Endothelial cell of umbilical vein (primary cell): Measurements from ENCODE around the gene DNAJB1. TPM values are rescaled to one million over a fixed set of nuclear protein-coding genes. Genes with fewer than 3 reads are reported as not detected.

Experiments
- BruUV-seq: library from RNA; stranded (reverse); fragments of 400-500 nt; replicated peaks from 2 replicates; lab custom pipeline; 2021; lab: Mats Ljungman, UMichigan
- CTCF ChIA-PET: fragments of 300-600, 350-600 bp; sonication (Branson Sonifier 250); formaldehyde crosslinking; loops from one replicate; lab custom pipeline; 2021; ENCODE audit warnings: antibody characterized with exemption, inconsistent platforms; lab: Charles Lee
- POLR2A ChIA-PET: fragments of 300-600, 350-600 bp; sonication (Branson Sonifier 250); formaldehyde crosslinking; loops from one replicate; lab custom pipeline; 2021; ENCODE audit warnings: antibody characterized with exemption, inconsistent platforms; lab: Charles Lee
- DNase-seq: peaks from one replicate; pipeline ENCODE4 v3.0.0-alpha.2; 2011; ENCODE audit warnings: low read depth, low spot score
- FAIRE-seq: peaks from 2 replicates; lab custom pipeline; 2011; peaks lifted over from hg19 to GRCh38; lab: Jason Lieb, UNC
- H2AFZ ChIP-seq: 2 replicates; pipeline ENCODE4 v1.6.0; 2012; ENCODE audit warnings: low read depth, low read length, control low read depth, inconsistent platforms
- H3K27ac ChIP-seq: 2 replicates; pipeline ENCODE4 v1.5.1; 2011; ENCODE audit warnings: low read depth, mild to moderate bottlenecking, control low read depth, low read length, moderate library complexity; ENCODE audit not compliant: insufficient read depth
- H3K27me3 ChIP-seq, 2 experiments: 2 replicates each; pipeline versions ENCODE4 v1.6.0 to v1.6.1; 2011; ENCODE audit warnings: low read length in 2 of 2, mixed read lengths in 1 of 2; ENCODE audit not compliant: control insufficient read depth in 2 of 2, insufficient read depth in 2 of 2
- H3K36me3 ChIP-seq, 2 experiments: 2 replicates in 1 of 2; 3 replicates in 1 of 2; pipeline ENCODE4 v1.5.1; 2011; ENCODE audit warnings: low read length in 2 of 2, mild to moderate bottlenecking in 1 of 2, moderate library complexity in 1 of 2; ENCODE audit not compliant: control insufficient read depth in 2 of 2, insufficient read depth in 2 of 2; ENCODE audit errors: extremely low read depth in 1 of 2
- H3K4me1 ChIP-seq: 3 replicates; pipeline ENCODE4 v1.5.1; 2011; ENCODE audit warnings: mild to moderate bottlenecking, low read length; ENCODE audit not compliant: control insufficient read depth, insufficient read depth; ENCODE audit errors: extremely low read depth
- H3K4me2 ChIP-seq: 2 replicates; pipeline ENCODE4 v1.6.1; 2011; ENCODE audit warnings: low read length, control low read depth, mixed read lengths; ENCODE audit not compliant: insufficient read depth
- H3K4me3 ChIP-seq, 3 experiments: fragments of 200-600 bp in 1 of 3; sonication (generic), shearing (Covaris generic) in 1 of 3; replicated peaks in 1 of 3; 2 replicates each; pipeline ENCODE4 v1.5.1; 2011 to 2016; ENCODE audit warnings: control low read depth in 3 of 3, low read length in 3 of 3, mild to moderate bottlenecking in 2 of 3, inconsistent platforms in 1 of 3, low read depth in 1 of 3, moderate library complexity in 1 of 3; ENCODE audit not compliant: insufficient read depth in 1 of 3
- H3K79me2 ChIP-seq: 2 replicates; pipeline ENCODE4 v1.6.0; 2012; ENCODE audit warnings: low read length, inconsistent platforms; ENCODE audit not compliant: control insufficient read depth, insufficient read depth
- H3K9ac ChIP-seq: replicated peaks from 2 replicates; pipeline ENCODE3; 2011; ENCODE audit warnings: low read length, control low read depth; ENCODE audit not compliant: insufficient read depth; ENCODE audit errors: extremely low read depth
- H3K9me1 ChIP-seq: replicated peaks from 3 replicates; pipeline ENCODE4 v1.6.0; 2011; ENCODE audit warnings: mild to moderate bottlenecking, low read length; ENCODE audit not compliant: control insufficient read depth, insufficient read depth; ENCODE audit errors: extremely low read depth
- H3K9me3 ChIP-seq: replicated peaks from 2 replicates; pipeline ENCODE4 v1.5.1; 2012; ENCODE audit warnings: low read length, inconsistent platforms; ENCODE audit not compliant: control insufficient read depth, insufficient read depth
- H4K20me1 ChIP-seq: replicated peaks from 2 replicates; pipeline ENCODE3; 2011; ENCODE audit warnings: mild to moderate bottlenecking, low read length; ENCODE audit not compliant: control insufficient read depth, insufficient read depth; ENCODE audit errors: extremely low read depth
- EZH2 ChIP-seq: IDR thresholded peaks from 2 replicates; pipeline ENCODE4 v1.6.1; 2012; ENCODE audit warnings: borderline replicate concordance, low read depth, mild to moderate bottlenecking, moderate library complexity, low read length, inconsistent platforms; ENCODE audit not compliant: severe bottlenecking
- FOS ChIP-seq: IDR thresholded peaks from 2 replicates; pipeline ENCODE4 v1.6.1; 2011; ENCODE audit warnings: mild to moderate bottlenecking, low read length, moderate library complexity, borderline replicate concordance; ENCODE audit not compliant: insufficient read depth
- GATA2 ChIP-seq: IDR thresholded peaks from 2 replicates; pipeline ENCODE4 v1.7.0; 2011; ENCODE audit warnings: low read depth, mild to moderate bottlenecking, moderate library complexity, mixed read lengths, low read length; ENCODE audit not compliant: insufficient read length, insufficient read depth
- JUN ChIP-seq: IDR thresholded peaks from 2 replicates; pipeline ENCODE4 v1.6.1; 2011; ENCODE audit warnings: borderline replicate concordance, low read depth; ENCODE audit not compliant: insufficient read length, insufficient read depth
- MYC ChIP-seq: IDR thresholded peaks from one replicate; pipeline ENCODE4 v1.6.1; 2011; ENCODE audit warnings: mild to moderate bottlenecking, low read depth, low read length
- POLR2A ChIP-seq: IDR thresholded peaks from 2 replicates; pipeline ENCODE4 v1.6.1; 2012; ENCODE audit warnings: low read depth, mild to moderate bottlenecking, control low read depth, low read length
- POLR2AphosphoS5 ChIP-seq: IDR thresholded peaks from 2 replicates; pipeline ENCODE4 v1.6.1; 2012; ENCODE audit warnings: low read depth, mild to moderate bottlenecking, control low read depth, low read length, moderate library complexity; ENCODE audit not compliant: insufficient read depth
- dilution Hi-C: fragments of 300-500 bp; cut with MboI; formaldehyde crosslinking; loops from one replicate; pipeline ENCODE4 v1.15.0; 2019; ENCODE audit warnings: low sequenced_read_pairs; ENCODE audit not compliant: extremely low pct_ligation_motif_present
- intact Hi-C: fragments of 100-400 bp; cut with micrococcal nuclease; formaldehyde crosslinking; loops from one replicate; pipeline ENCODE4 v1.10.0; 2022
- polyA plus RNA-seq, 4 experiments: library from polyadenylated mRNA; depleted of rRNA in 3 of 4; stranded (reverse) in 3 of 4; unstranded in 1 of 4; fragments of >200 nt; gene quantifications; 2 replicates each; pipeline versions ENCODE4 v1.2.1 to v1.2.3, GENCODE V29; 2011 to 2012; ENCODE audit warnings: missing spikeins in 1 of 4
- total RNA-seq: library from RNA; stranded (reverse); gene quantifications from 2 replicates; pipeline ENCODE4 v1.2.3, GENCODE V29; 2021
- TF ChIP-seq, protein P1 (sequence below): IDR thresholded peaks from 2 replicates; pipeline ENCODE4 v1.6.1; 2011; ENCODE audit not compliant: insufficient read depth, insufficient read length
- TF ChIP-seq, protein P2 (sequence below), 2 donors: IDR thresholded peaks; 1 replicate in 1 of 2; 2 replicates in 1 of 2; pipeline ENCODE4 v1.5.1; 2011; ENCODE audit warnings: low read length in 2 of 2, mild to moderate bottlenecking in 2 of 2, moderate library complexity in 2 of 2, control low read depth in 1 of 2, inconsistent platforms in 1 of 2, low read depth in 1 of 2; ENCODE audit not compliant: insufficient read depth in 1 of 2; ENCODE audit errors: extremely low read depth in 1 of 2

The DNAJB1 gene
- total and polyA plus RNA-seq, 2 donors (not counting 3 experiments of a cell fraction or from before 2014, with no cell fraction given) = 58.6 to 59.8 TPM

DNA sequence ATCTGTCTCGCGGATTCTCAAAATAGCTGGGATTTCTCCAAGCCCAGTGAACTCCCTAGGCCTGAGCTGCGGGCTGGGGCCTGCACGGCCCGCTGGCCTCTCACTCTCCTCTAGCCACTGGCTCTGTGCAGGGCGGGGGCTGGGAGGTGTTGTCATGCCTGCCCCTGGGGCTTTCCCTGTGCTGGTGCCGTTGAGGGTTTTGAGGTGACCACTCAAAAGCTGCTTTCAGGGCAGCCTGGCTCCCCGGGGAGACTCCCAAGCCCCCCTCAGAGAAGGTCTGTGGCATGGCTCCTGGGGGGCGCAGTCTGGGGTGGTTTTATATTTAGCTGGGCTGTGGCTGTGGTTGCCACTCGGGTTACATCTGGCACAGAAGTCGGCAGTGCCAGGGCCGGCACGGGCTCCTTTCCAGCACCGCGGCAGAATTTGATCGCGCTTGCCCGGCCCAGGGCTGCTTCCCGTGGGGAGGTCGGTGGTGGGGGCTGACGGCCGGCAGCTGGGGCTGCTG is 43.7 kb upstream of the DNAJB1 start:
- FAIRE-seq (no peak), DNase-seq (no peak)
- BruUV-seq = no TSS peak
- no peaks in the 10 kb centered on the region for H4K20me1 ChIP-seq
- CTCF ChIA-PET = interaction anchor here (1.6 kb wide), 1 partner anchor 125 kb away, joined by 4 read pairs; no protein-coding TSS in a partner anchor
- H2AFZ ChIP-seq = no peak overlapping the region
- no peaks in the 10 kb centered on the region for H3K9me1 ChIP-seq
- POLR2A ChIA-PET = no interaction called here
- peaks cover 6% of the 10 kb centered on the region for H3K4me1 ChIP-seq
- H3K27me3 ChIP-seq = no peaks in the 10 kb centered on the region
- dilution Hi-C loops (no loop called here), intact Hi-C loops (no loop called here)
- peaks cover 0 to 9% of the 10 kb centered on the region in 2 experiments for H3K36me3 ChIP-seq
- no peak overlapping the region for H3K27ac ChIP-seq
- no peak overlapping the region for H3K4me3 ChIP-seq
- H3K79me2 ChIP-seq = peaks cover 2% of the 10 kb centered on the region
- H3K9me3 ChIP-seq = no peaks in the 10 kb centered on the region
- no peak overlapping the region for H3K4me2 ChIP-seq
- TF ChIP-seq, protein P1, sequence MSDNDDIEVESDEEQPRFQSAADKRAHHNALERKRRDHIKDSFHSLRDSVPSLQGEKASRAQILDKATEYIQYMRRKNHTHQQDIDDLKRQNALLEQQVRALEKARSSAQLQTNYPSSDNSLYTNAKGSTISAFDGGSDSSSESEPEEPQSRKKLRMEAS = no peak
- no peak for TF ChIP-seq POLR2AphosphoS5
- TF ChIP-seq FOS = no peak
- TF ChIP-seq, protein P2, sequence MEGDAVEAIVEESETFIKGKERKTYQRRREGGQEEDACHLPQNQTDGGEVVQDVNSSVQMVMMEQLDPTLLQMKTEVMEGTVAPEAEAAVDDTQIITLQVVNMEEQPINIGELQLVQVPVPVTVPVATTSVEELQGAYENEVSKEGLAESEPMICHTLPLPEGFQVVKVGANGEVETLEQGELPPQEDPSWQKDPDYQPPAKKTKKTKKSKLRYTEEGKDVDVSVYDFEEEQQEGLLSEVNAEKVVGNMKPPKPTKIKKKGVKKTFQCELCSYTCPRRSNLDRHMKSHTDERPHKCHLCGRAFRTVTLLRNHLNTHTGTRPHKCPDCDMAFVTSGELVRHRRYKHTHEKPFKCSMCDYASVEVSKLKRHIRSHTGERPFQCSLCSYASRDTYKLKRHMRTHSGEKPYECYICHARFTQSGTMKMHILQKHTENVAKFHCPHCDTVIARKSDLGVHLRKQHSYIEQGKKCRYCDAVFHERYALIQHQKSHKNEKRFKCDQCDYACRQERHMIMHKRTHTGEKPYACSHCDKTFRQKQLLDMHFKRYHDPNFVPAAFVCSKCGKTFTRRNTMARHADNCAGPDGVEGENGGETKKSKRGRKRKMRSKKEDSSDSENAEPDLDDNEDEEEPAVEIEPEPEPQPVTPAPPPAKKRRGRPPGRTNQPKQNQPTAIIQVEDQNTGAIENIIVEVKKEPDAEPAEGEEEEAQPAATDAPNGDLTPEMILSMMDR (IDR thresholded peaks at IDR 0.05; ENCODE audit: extremely low read depth in 1 of 2, insufficient read depth in 1 of 2, low read depth in 1 of 2, low read length in 2 of 2) = no peak
- TF ChIP-seq MYC = no peak
- no peak for TF ChIP-seq EZH2
- no peak for TF ChIP-seq GATA2
- no peak for TF ChIP-seq JUN
- no peak for TF ChIP-seq POLR2A
- H3K9ac ChIP-seq = no peak overlapping the region
